CD1c-positive myeloid dendritic cell (primary cell): ENCODE results near the gene YIF1A.
A peak's percentile ranks its signal among the peaks of the same experiment; 100 is the strongest.
"Not testable (repeated sequence)": the region's sequence is repeated elsewhere in the genome, so short reads cannot be mapped to it uniquely, and the experiment has no call there.

Source experiments
- DNase-seq: peaks from one replicate; pipeline ENCODE4 v3.0.0-alpha.2; 2016; ENCODE audit errors: extremely low spot score

YIF1A gene

DNA sequence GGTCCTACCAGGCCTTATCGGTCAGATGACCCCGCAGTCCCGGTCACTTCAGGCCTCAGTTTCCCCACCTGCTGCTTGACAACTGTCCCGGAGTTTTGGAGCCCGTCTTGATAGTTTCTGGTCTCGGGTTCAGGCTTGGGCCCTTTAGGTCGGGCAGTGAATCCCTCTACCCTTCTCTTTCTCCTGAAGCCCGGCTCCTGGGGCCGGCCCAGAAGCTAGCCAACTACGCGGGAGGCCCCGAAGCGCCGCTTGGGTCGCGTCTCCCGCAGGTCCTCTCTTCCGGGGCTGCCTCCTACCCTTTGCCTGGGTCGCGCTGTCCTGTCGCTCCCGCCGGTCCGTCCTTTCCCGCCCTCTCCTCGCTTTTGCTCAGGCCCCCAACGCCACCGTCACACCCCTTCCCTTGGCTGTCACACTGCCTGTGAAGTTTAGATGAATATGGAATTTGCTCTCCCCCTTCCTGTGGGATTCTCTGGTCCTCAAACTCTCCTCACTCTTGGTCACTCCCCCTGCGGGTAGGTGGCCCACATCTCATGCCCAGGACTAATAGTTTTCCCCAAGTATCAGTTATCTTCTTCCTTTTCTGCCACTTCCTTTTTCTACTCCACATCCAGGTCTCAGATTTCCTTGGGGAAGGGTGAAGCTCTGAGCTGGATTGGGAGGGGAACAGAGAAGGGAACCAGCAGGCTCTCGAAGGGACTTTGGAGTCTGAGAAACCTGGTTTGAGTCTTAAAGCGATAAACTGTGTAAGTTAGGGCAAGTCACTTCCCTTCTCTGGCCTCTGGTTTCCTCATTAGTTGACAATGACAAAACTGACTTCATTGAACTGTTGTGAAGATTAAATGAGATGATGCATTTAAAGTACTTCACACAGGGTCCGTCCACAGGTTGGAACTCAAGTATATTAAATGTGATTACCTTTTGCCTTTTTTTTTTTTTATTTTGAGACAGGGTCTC is 19.7 kb downstream of the YIF1A start:
- DNase-seq, result peak; percentile 62

DNA sequence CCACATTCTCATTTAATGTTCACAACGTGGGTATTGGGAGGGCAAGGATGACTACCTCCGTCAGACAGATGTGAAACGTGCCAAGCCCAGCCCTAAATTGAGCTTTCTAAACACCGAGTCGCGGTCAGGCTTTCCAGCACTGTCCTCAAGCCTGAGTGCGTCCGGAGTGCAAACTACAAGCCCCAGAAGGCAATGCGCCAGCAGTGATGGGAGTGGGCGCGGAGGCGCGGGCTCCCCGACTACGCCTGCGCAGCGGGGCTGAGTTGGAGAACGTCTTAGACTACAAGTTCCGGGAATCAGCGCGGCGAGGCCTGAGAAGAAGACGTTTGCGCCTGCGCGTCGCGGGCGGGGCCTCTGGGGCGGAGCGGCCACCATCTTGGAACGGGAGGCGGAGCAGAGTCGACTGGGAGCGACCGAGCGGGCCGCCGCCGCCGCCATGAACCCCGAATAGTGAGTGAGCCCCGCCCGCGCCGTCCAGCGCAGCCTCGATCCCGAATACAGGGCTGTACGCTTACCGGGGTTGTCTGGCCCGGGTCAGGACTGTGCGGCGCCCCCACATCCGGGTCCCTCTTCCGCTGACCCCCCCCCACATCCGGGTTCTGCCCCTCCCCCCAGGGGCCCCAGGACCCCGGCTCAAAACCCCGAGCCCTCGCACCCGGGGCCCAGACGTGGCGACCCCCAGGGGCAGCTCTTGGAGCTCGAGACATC is 20.5 kb downstream of the YIF1A start, which contains the start of gene RAB1B:
TSS of gene RAB1B (plus strand) at position 396 of the 708 bp plus-strand sequence. CDS start at position 437, 41 bp downstream.
- DNase-seq, result peak; percentile 100

DNA sequence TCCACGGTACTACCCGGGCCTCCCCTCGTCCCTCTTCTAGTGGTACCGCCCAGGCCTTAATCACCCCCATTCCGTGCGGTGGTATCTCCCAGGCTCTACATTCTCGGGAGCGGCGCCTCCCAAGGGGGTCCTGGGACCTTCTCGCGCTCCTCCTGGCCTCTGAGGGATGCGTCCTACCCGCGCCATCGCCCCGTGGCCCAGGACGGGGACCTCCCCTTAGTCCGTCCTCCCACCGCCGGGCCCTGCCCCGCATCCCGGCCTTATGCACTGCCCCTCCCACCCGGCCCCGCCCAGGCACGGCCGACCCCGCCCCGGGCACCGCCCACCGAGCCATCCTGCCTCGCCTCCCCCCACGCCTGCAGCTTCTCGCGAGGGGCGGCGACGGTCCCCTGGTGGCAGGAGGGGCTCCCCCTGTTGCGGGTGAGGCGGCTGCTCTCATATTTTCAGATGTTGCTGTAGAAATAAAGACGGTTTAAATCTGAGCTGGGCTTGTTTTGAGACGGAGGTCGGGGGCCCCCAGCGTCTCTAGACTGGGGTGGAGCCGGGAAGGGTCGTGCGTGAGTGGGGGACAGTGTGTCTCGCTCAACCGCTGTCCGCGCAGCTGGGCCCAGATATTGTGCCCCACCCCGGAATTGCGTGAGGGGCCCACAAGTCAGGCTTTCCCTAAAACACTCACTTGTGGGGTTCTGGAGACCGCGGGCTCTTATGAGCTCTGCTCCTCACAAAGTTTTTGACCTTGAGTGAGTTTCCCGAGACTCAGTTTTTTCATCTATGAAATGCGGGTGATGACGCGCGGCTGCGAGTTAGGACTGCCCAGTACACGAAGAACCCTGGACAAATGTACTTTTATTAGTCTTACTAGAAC is 21.3 kb downstream of the YIF1A start:
- DNase-seq, result peak; percentile 87

DNA sequence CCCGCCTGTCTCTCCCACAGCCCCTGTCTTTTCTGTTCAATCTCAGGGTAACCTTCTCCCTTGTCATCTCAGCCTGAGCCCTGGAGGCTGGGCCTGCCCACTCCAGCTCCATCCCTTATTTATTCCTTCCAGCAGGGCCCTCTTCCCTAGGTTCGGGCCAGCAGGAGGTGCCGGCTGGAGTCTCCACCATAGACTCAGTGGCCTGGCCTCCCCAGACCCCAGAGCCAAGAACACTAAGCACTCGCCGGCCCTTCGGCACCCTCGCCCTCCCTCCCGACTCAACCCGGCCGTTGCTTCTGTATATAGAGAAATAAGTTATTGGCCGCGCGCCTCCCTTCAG is 21.9 kb downstream of the YIF1A start:
- no peak for DNase-seq

DNA sequence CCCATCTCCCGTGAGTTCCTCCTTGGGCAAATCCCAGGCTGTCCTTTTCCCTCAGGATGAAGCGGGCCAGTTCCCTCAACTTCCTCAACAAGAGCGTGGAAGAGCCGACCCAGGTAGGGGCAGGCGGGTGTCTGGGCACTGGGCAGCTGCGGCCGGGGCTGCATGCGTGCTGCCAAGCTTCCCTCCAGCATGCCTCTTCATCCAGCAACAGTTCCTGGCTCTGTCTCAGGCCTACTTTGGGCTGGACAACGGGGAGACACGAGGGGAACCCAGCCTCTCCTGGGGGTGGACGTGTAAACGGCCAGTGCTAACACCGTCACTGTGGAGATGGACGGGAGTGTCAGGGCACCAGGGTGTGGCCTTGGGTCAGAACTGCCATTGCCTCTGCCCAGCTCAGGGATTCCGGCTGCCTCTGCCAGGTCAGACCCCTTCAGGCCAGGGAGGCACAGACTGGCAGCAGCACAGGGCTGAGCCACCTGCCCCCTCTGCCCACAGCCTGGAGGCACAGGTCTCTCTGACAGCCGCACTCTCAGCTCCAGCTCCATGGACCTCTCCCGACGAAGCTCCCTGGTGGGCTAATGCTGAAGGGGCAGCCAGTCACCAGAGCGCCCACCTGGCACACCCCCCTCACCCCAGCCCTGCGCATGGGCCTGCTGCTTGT is 22.4 kb downstream of the YIF1A start:
- DNase-seq, result no peak

DNA sequence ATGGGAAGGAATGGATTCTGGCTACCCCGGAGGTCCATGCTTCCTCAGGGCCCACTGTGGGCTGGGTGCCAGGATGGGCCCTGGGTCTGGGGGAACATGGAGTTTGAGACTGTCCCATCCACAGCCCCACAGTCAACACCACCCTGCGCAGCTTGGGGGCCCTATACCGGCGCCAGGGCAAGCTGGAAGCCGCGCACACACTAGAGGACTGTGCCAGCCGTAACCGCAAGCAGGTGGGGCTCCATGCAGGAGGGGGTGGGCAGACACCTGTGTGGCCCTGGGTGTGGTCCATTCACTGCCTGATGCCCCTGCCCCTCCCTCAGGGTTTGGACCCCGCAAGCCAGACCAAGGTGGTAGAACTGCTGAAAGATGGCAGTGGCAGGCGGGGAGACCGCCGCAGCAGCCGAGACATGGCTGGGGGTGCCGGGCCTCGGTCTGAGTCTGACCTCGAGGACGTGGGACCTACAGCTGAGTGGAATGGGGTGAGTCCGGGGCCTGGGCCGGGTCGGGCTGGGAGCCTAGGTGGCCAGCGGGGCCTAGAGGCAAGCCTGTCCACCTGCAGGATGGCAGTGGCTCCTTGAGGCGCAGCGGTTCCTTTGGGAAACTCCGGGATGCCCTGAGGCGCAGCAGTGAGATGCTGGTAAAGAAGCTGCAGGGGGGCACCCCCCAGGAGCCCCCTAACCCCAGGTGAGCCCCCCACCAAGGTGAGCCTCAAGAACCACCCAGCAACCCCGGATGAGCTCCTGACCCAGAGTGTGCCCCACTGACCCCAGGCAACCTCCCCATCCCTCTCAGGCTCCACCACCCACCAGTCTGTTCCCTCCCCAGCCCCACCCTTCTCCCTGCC is 23.2 kb downstream of the YIF1A start:
- no peak for DNase-seq

DNA sequence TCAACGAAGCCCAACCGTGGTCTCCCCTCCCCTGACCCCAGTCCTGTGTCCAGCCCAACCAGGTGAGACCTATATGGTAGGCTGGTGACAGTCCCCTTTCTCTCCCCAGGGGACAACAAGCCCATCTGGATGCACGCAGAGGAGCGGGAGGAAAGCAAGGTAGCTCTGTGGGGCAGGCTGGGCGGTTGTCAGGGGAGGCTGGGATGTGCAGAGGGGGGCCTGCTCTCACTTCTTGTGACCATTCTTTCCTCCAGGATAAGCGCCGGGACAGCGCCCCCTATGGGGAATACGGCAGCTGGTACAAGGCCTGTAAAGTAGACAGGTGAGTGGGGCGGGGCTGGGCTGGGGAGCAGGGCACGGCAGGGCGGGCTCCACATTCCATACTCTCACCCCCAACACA is 24.0 kb downstream of the YIF1A start:
- DNase-seq, result peak; percentile 14

DNA sequence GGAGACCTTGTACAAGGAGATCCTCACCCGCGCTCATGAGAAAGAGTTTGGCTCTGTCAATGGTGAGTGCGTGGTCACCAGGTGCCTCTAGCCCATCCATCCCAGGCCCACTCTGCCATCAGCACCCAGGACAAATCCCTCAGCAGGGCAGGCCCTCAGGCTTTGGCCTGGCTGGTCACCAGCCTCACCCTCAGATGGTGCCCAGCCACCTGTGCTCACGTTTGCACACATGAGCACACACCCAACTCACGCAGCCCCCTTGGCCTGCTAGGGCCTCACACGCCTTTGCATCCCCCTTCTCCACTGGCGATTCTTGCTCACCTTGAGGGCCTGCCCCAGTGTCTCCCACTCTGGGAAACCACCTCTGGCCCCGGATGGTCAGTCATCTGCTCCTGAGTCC is 24.6 kb downstream of the YIF1A start:
- DNase-seq, result no peak

DNA sequence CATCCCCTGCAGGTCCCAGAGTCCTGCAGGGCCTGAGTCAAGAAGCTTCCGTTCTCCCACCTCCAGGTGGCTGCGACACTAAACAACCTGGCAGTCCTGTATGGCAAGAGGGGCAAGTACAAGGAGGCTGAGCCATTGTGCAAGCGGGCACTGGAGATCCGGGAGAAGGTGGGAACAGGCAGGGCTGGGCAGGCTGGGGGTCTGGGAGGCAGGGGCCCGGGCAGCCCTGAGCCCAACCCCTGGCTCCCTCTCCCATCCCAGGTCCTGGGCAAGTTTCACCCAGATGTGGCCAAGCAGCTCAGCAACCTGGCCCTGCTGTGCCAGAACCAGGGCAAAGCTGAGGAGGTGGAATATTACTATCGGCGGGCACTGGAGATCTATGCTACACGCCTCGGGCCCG is 25.2 kb downstream of the YIF1A start:
- no peak for DNase-seq

DNA sequence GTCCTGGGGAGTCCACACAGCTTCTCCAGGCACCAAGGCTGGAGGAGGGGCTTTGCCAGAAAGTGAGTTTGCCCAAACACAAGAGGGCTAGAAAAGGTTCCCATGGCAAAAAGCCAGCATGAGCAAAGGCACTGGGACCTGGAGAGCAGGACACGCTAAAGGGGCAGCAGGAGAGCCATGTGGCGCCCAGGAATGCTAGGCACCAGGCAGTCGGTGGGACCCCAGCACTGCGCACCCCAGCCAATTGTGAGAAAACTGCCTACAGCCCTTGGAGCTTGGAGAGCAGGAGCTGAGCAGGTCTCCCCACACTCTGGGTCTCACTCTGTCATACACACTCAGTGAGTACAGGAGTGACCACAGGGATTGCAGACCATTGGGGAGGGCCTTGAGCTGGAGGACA is 25.7 kb downstream of the YIF1A start:
- DNase-seq, result no peak

DNA sequence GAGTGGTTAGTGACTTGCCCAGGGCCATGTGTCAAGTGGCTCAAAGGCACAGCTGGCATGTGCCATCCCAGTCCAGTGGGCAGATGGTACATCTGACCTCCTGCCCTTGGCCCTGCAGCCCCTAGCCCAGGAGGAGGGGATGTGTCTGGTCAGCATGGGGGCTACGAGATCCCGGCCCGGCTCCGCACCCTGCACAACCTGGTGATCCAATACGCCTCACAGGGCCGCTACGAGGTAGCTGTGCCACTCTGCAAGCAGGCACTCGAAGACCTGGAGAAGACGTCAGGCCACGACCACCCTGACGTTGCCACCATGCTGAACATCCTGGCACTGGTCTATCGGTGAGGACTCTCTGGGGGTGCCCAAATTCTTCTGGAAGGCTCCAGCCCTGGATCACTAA is 26.2 kb downstream of the YIF1A start:
- no peak for DNase-seq

DNA sequence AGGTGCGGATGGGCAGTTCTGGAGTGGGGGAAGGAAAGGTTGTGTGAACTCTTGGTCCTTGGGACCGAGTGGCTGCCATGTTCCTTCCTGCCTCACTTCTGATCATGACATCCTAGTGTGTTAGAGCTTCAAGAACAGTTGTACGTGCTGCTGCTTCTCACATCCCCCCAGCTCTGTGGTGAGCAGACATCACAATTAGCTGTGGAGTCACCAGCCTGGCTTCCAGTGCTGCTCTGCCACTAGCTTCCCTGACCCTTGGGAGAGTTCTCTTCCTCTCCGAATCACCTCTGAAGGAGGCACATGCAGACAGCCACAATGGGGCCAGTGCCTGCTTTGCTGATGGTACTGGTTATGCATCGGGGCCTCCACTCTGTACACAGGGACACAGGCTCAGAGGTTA is 26.8 kb downstream of the YIF1A start:
- no peak for DNase-seq

DNA sequence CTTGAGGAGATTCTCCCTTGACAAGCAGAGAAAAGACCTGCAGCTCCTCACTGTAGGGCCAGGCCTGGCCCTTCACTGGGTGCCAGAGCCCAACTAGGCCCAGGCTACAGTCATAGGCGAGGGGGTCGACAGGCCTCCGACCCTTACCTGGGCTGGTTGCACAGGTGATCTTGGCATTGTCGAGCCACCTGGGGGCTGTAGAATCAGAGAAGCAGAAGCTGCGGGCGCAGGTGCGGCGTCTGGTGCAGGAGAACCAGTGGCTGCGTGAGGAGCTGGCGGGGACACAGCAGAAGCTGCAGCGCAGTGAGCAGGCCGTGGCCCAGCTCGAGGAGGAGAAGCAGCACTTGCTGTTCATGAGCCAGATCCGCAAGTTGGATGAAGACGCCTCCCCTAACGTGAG is 27.4 kb downstream of the YIF1A start:
- DNase-seq, result no peak

DNA sequence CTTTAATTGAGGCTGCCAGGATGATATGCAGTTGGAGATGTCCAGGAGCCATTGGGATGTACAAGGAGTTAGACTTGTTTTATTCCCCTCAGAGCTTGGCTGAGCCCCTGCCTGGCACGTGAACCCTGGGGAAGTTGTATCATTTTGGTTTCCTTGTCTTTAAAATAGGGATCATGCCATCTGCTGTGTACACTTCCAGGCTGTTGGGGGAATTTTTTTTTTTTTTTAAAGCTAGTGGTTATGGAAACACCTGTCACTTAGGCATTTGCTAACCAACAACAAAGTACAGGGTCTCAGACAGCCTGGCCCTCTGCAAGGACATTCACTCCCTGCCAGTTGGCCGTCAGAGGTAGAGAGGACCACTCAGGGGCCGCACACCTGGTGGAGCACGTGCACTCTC is 29.0 kb downstream of the YIF1A start:
- no peak for DNase-seq

DNA sequence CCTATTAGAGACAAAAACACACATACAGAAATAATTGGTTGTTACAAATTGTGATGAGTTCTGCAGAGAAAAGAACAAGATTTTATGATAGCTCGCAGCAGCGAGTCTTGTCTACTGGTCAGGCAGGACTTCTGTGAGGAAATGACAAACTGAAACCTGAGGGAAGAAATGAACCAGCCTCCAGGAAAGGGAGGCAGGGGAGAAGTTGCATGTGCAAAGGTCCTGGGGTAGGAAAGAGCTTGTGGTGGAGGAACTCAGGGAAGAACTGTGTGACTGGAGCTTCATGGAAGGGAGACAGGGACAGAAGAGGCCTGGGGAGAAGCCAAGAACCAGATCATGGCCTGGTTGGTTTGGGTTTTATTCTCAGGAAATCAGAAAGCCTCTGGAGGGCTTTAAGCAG is 29.7 kb downstream of the YIF1A start:
- DNase-seq, result no peak

DNA sequence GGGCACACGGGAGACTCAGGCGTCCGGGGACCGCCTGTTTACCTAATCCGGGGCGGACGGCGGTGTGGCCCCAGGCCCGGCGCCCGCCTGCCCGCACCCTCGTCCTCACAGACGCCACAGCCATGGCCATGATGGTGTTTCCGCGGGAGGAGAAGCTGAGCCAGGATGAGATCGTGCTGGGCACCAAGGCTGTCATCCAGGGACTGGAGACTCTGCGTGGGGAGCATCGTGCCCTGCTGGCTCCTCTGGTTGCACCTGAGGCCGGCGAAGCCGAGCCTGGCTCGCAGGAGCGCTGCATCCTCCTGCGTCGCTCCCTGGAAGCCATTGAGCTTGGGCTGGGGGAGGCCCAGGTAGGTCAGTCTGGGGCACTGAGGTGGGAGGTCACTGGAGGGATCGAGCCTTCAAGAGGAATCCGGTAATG is 30.5 kb downstream of the YIF1A start:
- DNase-seq, result no peak

DNA sequence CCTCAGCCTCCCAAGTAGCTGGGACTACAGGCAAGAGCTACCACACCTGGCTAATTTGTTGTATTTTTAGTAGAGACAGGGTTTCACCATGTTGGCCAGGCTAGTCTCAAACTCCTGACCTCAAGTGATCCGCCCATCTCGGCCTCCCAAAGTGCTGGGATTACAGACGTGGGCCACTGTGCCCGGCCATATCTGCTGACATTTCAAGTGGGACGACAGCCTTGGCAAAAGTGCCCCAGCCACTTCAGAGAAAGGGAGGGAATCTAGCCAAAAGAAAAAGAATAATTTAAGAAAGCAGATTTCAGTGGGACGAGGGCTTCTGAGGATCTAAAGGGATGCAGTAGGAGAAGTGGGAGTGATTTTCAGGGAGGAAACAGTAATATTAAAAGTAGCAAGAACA is 35.9 kb downstream of the YIF1A start:
- not testable (repeated sequence) for DNase-seq

DNA sequence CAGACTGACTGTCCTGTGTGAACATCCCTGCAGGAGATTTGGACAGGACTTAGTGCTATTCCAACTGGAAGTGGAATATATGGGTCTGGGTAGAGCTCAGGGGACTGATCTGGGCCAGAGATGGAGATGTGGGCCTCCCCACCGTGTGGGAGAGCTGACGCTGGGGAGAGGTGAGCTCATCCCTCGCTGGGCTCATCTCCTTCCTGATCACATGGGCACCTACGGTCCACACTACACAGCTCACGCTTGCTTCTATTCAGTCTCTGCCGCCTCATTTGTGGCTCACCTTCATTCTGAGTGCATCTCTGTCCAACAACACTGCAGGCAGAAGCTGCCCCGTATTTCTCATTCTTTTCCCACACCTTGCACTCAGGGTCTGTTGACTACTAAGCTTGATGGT is 37.1 kb downstream of the YIF1A start:
- no peak for DNase-seq

DNA sequence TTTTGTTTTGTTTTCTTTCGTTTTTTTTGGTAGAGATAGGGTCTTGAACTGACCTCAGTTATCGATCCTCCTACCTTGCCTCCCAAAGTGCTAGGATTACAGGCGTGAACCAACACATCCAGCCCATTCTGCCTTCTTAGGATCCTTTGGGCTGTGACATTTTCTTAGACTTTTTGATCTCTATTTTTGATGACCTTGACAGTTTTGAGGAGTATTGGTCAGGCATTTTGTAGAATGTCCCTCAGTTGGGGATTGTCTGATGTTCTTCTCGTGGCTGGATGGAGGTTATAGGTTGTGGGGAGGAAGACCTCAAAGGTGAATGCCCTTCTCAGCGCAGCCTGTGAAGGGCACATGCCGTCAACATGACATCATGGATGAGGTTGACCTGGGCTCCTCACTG is 40.0 kb downstream of the YIF1A start:
- no peak for DNase-seq

DNA sequence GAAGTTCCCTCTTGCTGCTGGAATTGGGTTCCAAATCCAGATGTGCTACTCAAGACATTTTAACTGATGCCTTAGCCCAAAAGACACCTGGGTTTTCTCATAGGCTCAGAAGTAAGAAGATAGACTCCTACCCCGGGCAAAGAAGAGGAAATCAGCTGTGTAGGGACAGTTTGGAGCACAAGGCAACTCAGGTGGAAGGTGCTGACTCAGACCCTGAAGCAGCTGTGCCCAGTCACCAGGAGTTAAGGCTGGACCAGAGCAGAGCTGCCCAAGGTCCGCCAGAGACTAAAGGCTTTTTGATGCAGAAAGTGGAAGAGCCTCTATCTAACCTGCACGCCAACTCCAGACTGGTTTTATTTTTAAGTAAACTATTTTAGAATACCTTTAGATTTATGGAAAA is 41.1 kb downstream of the YIF1A start:
- DNase-seq, result no peak

DNA sequence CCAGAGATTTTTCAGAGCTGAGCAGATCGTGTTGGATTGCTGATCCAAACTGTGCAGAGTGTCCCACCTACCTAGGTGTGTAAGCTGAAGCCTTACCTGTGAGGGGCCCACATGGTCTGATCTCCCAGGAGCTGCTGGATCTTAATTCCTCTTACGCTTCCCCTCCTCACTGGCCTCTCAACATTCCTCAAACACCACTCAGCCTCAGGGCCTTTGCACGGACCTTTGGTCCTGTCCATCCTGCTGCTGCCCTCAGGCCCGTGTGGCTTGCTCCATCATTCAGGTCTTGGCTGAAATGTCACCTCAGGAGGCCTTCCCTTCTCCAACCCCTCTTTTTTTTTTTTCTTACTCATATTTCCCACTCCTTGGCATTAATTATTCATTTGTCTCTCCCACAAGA is 41.6 kb downstream of the YIF1A start:
- DNase-seq, result no peak
